Middle frontal gyrus (tissue), 1 donor: ENCODE measurements around the gene DYNLT4.
"Not testable (repeated sequence)": the region's sequence is repeated elsewhere in the genome, so short reads cannot be mapped to it uniquely, and the experiment has no call there.

Source experiments
- DNase-seq: peaks from one replicate; pipeline ENCODE4 v3.0.0-alpha.2; 2015; ENCODE audit warnings: low spot score; ENCODE audit errors: extremely low spot score

Gene DYNLT4

DNA sequence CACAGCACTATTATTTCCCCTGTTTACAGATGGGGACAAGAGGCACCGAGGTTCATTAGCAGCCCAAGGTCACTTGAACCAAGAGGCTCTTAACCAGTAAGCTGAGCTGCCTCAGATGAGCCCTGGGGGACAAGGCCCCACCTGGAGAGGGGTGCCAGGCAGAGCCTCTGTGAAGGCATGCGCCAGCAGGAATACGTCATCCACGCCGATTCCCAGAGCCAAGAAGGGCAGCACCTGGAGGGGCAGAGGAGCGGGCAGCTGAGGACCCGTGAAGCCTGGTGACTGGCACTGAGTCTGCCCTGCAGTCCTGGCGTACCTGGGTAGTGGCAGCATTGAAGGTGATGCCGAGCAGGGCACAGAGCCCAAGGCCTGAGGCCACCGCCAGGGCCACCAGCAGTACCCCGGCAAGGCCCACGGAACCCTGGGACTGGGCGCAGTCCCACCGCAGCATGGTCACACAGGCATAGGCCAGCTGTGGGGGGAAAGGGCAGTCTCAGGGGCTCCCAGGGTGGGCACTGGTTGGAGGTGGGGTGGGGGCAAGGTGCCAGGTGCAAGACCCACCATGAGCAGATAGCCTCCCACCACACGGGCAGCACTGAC, 21.8 kb upstream of the DYNLT4 start:
- DNase-seq = no peak

DNA sequence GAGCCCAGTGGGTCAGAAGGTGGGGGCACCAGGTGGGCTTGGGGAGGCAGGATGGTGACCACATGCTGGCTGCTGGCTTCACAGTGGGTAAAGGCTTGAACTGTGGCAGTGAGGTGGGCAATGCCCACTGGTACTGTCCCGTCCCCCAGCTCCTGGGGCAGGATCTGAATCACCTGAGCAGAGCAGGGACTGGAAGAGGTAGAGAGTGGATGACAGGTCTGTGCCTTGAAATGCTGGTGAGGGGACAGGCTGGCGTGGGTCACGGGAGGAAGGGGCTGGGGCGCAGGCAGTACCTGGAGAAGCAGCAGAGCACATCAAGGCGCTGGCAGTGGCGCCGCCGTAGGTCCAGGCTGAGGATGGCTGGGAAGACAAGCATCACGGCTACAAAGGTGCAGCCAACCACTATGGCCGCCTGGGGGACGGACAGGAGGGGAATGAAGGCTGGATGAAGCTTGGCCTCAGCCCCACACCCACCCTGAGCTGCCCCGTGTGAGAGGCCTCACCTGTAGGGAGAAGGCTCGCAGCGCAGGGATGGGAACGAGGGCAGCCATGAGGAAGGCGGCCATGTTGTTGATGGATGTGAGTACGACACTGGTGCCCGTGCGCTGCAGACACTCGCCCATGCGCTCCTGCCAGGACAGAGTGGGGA, 21.0 kb upstream of the DYNLT4 start:
- DNase-seq = no peak

DNA sequence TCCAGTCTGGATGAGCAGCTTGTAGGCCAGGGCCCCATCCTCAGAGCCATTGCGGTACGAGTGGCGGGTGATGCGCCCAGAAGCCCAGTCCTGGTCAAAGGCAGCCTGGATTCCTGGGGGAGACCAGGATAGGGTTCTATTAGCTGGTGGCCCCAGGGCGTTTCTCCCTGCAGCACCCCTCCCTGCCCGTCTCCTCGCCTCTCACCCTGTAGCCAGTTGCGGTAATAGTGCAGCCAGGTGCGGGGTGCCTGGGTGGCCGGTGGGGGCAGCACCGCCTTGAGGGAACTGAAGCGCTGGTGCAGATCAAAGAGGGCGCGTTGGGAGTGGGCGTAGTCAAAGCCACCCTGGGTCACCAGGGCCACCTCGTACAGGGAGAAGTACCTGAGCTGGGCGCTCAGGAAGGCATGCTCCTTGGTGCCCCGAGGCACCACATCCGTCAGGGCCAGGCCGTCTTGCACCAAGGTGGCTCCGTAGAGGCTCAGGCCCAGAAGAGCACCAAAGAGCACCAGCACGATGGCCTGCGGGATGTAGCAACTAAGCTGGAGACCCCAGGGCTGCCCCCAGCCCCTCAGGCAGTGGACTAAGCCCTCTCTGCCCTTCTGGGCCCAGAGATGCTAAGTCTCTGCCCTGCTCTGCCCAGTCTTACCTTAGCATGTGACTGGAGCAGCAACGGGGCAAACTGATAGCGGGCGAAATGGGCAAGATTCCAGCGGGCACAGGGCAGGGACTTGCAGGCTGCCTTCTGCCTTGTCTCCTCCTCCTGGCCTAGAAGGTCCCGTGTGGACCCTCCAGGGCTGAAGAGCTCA, 20.2 kb upstream of the DYNLT4 start:
- no peak for DNase-seq

GRCh38 chr1:44826375-44827196, 19.4 kb upstream of the DYNLT4 start:
- no peak for DNase-seq

DNA sequence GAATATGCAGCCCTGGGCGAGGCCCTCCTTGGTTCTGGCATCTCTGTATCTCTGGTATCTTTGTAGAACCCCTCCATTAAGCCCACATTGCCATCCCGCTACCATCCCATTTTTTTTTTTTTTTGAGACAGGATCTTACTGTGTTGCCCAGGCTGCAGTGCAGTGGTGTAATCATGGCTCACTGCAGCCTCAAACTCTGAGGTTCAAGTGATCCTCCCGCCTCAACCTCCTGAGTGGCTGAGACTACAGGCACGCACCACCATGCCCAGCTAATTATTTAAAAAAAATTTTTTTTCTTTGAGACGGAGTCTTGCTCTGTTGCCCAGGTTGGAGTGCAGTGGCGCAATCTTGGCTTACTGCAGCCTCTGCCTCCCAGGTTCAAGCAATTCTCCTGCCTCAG, 17.2 kb upstream of the DYNLT4 start:
- DNase-seq = not testable (repeated sequence)

DNA sequence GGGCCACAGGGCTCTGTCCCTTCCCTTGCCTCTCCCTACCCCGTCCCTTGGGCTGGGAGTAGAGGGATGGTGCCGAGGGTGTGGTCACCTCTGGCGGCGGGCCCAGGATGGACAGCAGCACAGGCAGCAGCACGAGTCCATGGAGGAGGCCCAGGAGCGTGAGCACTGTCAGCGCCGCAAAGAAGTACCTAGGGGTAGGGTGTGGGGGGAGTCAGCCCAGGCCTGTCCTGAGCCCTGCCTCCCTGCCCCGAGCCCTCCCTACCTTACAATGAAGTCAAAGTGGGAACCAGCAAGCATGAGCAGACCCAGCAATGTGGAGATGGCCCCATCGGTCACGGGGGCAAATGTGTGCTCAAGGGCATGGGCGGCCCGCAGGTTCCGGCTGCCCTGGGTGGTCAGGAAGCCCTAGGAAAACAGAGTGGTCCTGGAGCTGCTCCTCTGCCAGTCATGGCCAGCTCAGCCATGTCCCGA, 15.9 kb upstream of the DYNLT4 start:
- no peak for DNase-seq

GRCh38 chr1:44822131-44822701, 15.1 kb upstream of the DYNLT4 start:
- no peak for DNase-seq

- DNase-seq = no peak
Observed at GRCh38 chr1:44821240-44821715, 14.1 kb upstream of the DYNLT4 start.

- no peak for DNase-seq
Observed at GRCh38 chr1:44820328-44821239, 13.4 kb upstream of the DYNLT4 start.

DNA sequence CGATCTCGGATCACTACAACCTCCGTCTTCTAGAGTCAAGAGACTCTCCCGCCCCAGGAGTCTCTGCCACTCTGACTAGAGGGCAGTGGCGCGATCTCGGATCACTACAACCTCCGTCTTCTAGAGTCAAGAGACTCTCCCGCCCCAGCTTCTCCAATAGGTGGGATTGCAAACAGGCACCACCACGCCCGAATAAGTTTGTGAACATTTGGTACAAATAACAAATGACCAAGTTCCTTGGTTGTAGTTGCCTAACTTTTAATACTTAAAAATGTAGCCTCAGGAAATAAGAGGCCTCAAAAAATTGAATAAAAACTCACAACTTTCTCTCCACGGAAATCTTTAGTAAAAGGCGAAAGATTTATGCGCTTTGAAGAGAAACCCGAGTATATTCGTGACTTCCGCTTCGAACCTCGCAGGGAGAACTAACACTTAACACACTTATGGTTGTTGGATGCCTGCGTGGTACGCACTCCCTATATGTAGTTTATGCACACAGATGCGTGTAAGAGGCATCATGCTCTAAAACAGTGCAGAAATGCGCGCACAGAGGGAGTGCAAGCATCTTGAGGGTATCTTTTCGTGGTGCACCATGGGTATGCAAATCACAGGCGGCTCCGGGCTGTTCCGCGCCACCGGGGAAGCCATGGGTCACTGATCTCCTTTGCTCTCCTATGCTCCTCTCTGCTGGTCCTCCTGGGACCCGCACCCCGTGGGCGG, 12.6 kb upstream of the DYNLT4 start:
- peak; percentile 62 for DNase-seq

- no peak for DNase-seq
Observed at GRCh38 chr1:44819196-44819607, 12.1 kb upstream of the DYNLT4 start.

DNA sequence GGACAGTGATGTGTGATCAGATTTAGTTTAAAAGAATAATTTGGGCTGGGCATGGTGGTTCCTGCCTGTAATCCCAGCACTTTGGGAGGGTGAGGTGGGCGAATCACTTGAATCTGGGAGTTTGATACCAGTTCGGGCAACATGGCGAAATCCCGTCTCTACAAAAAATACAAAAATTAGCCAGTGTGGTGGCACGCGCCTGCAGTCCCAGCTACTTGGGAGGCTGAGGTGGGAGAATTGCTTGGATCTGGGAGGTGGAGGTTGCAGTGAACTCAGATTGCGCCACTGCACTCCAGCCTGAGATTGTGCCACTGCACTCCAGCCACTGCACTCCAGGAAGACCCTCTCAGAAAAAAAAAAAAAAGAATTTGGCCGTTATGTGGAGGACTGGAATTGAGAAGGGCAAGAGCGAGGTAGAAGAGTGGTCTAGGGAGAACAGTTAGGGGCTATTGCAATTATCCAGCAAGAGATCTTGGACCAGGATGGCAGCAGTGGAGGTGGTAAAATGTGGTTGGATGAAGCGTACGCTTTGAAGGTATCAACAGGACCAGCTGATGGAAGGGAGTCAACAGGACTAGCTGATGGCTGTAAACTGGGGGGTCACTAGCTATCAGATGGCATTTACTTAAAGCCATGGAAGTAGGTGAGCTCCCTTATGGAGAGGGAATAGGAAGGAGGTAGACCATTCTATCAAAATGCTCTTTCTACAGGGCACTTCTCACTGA, 10.8 kb upstream of the DYNLT4 start:
- no peak for DNase-seq

- DNase-seq = no peak
Observed at GRCh38 chr1:44817307-44817706, 10.2 kb upstream of the DYNLT4 start.

DNA sequence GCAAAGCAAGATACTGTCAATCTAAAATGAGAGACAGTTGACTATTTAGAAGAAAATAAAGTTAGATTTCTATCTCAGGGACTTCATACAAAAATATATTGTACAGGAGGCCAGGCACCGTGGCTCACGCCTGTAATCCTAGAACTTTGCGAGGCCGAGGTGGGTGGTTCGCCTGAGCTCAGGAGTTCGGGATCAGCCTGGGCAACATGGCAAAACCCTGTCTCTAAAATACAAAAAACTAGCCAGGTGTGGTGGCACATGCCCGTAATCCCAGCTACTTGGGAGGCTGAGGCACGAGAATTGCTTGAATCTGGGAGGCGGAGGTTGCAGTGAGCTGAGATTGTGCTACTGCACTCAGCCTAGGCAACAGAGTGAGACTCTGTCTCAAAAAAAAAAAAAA, 8.8 kb upstream of the DYNLT4 start:
- not testable (repeated sequence) for DNase-seq

GRCh38 chr1:44812822-44813543, 5.8 kb upstream of the DYNLT4 start:
- DNase-seq = no peak

GRCh38 chr1:44811234-44811633, 4.1 kb upstream of the DYNLT4 start:
- DNase-seq = no peak

DNA sequence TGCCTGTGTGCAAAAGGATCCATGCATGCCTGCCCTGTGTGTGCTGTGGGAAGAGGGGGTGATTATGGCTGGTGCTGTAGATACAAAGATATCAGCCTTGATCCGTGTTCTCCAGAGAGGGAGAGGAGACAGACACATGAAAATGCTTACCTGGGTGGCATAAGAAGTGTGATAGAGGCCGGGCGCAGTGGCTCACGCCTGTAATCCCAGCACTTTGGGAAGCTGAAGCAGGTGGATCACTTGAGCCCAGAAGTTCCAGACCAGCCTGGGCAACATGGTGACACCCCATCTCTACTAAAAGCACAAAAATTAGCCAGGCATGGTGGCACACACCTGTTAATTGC, 3.6 kb upstream of the DYNLT4 start:
- not testable (repeated sequence) for DNase-seq

- no peak for DNase-seq
Observed at GRCh38 chr1:44810101-44810761, 3.1 kb upstream of the DYNLT4 start.
